ENCODE results near the gene ELAC1.

DNA sequence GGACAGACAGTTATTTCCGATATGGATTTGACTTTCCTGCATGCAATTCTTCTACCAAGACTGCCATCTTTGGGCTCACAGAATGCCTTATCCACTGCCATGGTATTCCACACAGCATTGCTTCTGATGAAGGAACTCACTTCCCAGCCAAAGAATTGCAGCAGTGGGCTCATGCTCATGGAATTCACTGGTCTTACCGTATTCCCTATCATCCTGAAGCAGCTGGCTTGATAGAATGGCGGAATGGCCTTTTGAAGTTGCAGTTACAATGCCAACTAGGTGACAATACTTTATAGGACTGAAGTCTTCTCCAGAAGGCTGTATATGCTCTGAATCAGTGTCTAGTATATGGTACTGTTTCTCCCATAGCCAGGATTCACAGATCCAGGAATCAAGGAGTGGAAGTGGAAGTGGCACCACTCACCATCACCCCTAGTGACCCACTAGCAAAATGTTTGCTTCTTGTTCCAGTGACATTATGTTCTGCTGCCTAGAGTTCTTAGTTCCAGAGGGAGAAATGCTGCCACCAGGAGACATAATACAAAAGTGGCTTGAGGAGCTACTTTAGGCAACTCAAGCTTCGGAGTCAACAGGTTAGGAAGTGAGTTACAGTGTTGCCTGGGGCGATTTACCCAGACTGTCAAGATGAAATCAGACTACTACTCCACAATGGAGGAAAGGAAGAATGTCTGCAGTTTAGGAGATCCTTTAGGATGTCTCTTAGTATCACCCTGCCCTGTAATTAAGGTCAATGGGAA, 38.4 kb downstream of the ELAC1 start:
- TF ChIP-seq, protein P1, sequence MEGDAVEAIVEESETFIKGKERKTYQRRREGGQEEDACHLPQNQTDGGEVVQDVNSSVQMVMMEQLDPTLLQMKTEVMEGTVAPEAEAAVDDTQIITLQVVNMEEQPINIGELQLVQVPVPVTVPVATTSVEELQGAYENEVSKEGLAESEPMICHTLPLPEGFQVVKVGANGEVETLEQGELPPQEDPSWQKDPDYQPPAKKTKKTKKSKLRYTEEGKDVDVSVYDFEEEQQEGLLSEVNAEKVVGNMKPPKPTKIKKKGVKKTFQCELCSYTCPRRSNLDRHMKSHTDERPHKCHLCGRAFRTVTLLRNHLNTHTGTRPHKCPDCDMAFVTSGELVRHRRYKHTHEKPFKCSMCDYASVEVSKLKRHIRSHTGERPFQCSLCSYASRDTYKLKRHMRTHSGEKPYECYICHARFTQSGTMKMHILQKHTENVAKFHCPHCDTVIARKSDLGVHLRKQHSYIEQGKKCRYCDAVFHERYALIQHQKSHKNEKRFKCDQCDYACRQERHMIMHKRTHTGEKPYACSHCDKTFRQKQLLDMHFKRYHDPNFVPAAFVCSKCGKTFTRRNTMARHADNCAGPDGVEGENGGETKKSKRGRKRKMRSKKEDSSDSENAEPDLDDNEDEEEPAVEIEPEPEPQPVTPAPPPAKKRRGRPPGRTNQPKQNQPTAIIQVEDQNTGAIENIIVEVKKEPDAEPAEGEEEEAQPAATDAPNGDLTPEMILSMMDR (IDR thresholded peaks at IDR 0.05): no peak
- TF ChIP-seq POLR2A (IDR thresholded peaks at IDR 0.05): no peak

All from testis (tissue), 2 donors.